SHP77 (cell line): ENCODE measurements around the gene FOLR1.
"Not testable (repeated sequence)": the region's sequence is repeated elsewhere in the genome, so short reads cannot be mapped to it uniquely, and the experiment has no call there.

Experiments used
- DNase-seq, 2 experiments: peaks; one replicate each; lab custom pipeline; 2025; lab: John Stamatoyannopoulos, UW

Gene FOLR1

GRCh38 chr11:72181553-72181958 is 10.4 kb upstream of the FOLR1 start:
- not testable (repeated sequence) for DNase-seq

- no peak for DNase-seq
These were observed 3.7 kb upstream of the FOLR1 start for GRCh38 chr11:72188267-72188666.

- DNase-seq = no peak
These were observed 2.3 kb upstream of the FOLR1 start for GRCh38 chr11:72189455-72190250.

- no peak for DNase-seq
These were observed 1.3 kb upstream of the FOLR1 start for GRCh38 chr11:72190631-72191071.

GRCh38 chr11:72195518-72196270 is 3.8 kb downstream of the FOLR1 start:
- DNase-seq = no peak

- not testable (repeated sequence) for DNase-seq
These were observed 9.5 kb downstream of the FOLR1 start for GRCh38 chr11:72201445-72201844.

- DNase-seq = no peak
These were observed 10.6 kb downstream of the FOLR1 start for GRCh38 chr11:72202571-72202970.

- DNase-seq = no peak
These were observed 11.2 kb downstream of the FOLR1 start for GRCh38 chr11:72203163-72203562.

GRCh38 chr11:72204886-72205285 is 12.9 kb downstream of the FOLR1 start:
- DNase-seq = no peak

GRCh38 chr11:72206794-72207193 is 14.9 kb downstream of the FOLR1 start:
- DNase-seq = not testable (repeated sequence)

GRCh38 chr11:72208281-72208680 is 16.3 kb downstream of the FOLR1 start:
- DNase-seq = no peak

- no peak for DNase-seq
These were observed 17.2 kb downstream of the FOLR1 start for GRCh38 chr11:72209101-72209500.

- no peak for DNase-seq
These were observed 24.7 kb downstream of the FOLR1 start, which contains the start of gene FOLR2 for GRCh38 chr11:72216638-72217037. Gene FOLR2, plus strand, starts transcription at chr11:72216794. Its CDS starts 1,791 bp downstream, at chr11:72218585.

- no peak for DNase-seq
These were observed 25.9 kb downstream of the FOLR1 start for GRCh38 chr11:72217841-72218240.

- DNase-seq = no peak
These were observed 26.4 kb downstream of the FOLR1 start for GRCh38 chr11:72218251-72218745.

- DNase-seq = no peak
These were observed 28.9 kb downstream of the FOLR1 start for GRCh38 chr11:72220696-72221363.

- DNase-seq = no peak
These were observed 29.6 kb downstream of the FOLR1 start for GRCh38 chr11:72221386-72222075.

GRCh38 chr11:72222106-72222891 is 30.4 kb downstream of the FOLR1 start:
- no peak for DNase-seq

- peak; percentile 94 to 96 for DNase-seq
These were observed 31.1 kb downstream of the FOLR1 start for GRCh38 chr11:72222907-72223614.
